ENCODE data around the gene UBE2Q1. TPM values are rescaled to one million over a fixed set of nuclear protein-coding genes. Genes with fewer than 3 reads are reported as not detected.

The UBE2Q1 gene
- total RNA-seq, 6 donors from 2014 or later, result 19.9 to 90.9 (median 36.4) TPM

GRCh38 chr1:154581766-154582165 lies 23.3 kb upstream of the UBE2Q1 start:
- H3K36me3 ChIP-seq, result peaks cover 53 to 92% (median 84%) of the 10 kb centered on the region in 4 donors

GRCh38 chr1:154579374-154579773 lies 20.9 kb upstream of the UBE2Q1 start:
- Histone ChIP-seq H3K4me3 (no peak overlapping the region), H3K36me3 (peaks cover 29 to 68% (median 61%) of the 10 kb centered on the region in 4 donors)
- no peak for ATAC-seq (ENCODE audit: low FRiP score in 2 of 2)

More at GRCh38 chr1:154581766-154582165, 23.3 kb upstream of the UBE2Q1 start:
- no peak overlapping the region for H3K4me3 ChIP-seq
- H3K27me3 ChIP-seq, result no peaks in the 10 kb centered on the region
- no peak for ATAC-seq (ENCODE audit: low FRiP score in 2 of 2)
- 69 to 95% methylated on average over 3 of the region's 3 CpGs for whole genome bisulfite sequencing, 2 donors
- H3K9me3 ChIP-seq, result no peaks in the 10 kb centered on the region
- H3K27ac ChIP-seq, result no peak overlapping the region
- DNase-seq, result no peak
- TF ChIP-seq CTCF (IDR thresholded peaks at IDR 0.05) (no peak), POLR2A (IDR thresholded peaks at IDR 0.05) (no peak), POLR2AphosphoS5 (IDR thresholded peaks at IDR 0.05) (no peak), EP300 (IDR thresholded peaks at IDR 0.05) (no peak)
- peaks cover 0 to 9% (median 2%) of the 10 kb centered on the region in 4 donors for H3K4me1 ChIP-seq

GRCh38 chr1:154578058-154578418 lies 19.6 kb upstream of the UBE2Q1 start:
- Histone ChIP-seq H3K27me3 (no peaks in the 10 kb centered on the region), H3K9me3 (no peaks in the 10 kb centered on the region), H3K4me1 (peaks cover 0 to 9% (median 2%) of the 10 kb centered on the region in 4 donors), H3K4me3 (no peak overlapping the region), H3K36me3 (peaks cover 18 to 55% (median 47%) of the 10 kb centered on the region in 4 donors), H3K27ac (peak overlapping the region in 2 of 4 donors; percentile 20 to 30)
- no peak for ATAC-seq (ENCODE audit: low FRiP score in 2 of 2)
- WGBS, 2 donors, result 39 to 51% methylated on average over 4 to 6 of the region's 6 CpGs
- no peak for TF ChIP-seq POLR2A (IDR thresholded peaks at IDR 0.05)
- no peak for TF ChIP-seq CTCF (IDR thresholded peaks at IDR 0.05)
- no peak for TF ChIP-seq POLR2AphosphoS5 (IDR thresholded peaks at IDR 0.05)
- no peak for TF ChIP-seq EP300 (IDR thresholded peaks at IDR 0.05)
- no peak for DNase-seq

More at GRCh38 chr1:154579374-154579773, 20.9 kb upstream of the UBE2Q1 start:
- DNase-seq, result no peak
- H3K27me3 ChIP-seq, result no peaks in the 10 kb centered on the region
- no peaks in the 10 kb centered on the region for H3K9me3 ChIP-seq
- H3K27ac ChIP-seq, result no peak overlapping the region
- H3K4me1 ChIP-seq, result peaks cover 0 to 9% (median 2%) of the 10 kb centered on the region in 4 donors
- WGBS, 2 donors, result 89 to 93% methylated on average over 8 of the region's 8 CpGs
- TF ChIP-seq POLR2A (IDR thresholded peaks at IDR 0.05) (no peak), EP300 (IDR thresholded peaks at IDR 0.05) (no peak), POLR2AphosphoS5 (IDR thresholded peaks at IDR 0.05) (no peak), CTCF (IDR thresholded peaks at IDR 0.05) (no peak)

GRCh38 chr1:154577346-154578057 lies 19.0 kb upstream of the UBE2Q1 start:
- no peak for ATAC-seq (ENCODE audit: low FRiP score in 2 of 2)
- H3K4me3 ChIP-seq, result no peak overlapping the region
- DNase-seq, result no peak

More at GRCh38 chr1:154577346-154578057, 19.0 kb upstream of the UBE2Q1 start:
- no peaks in the 10 kb centered on the region for H3K9me3 ChIP-seq
- peak overlapping the region in 3 of 4 donors; percentile 9 to 30 (median 20) for H3K27ac ChIP-seq
- WGBS, 2 donors, result 77 to 78% methylated on average over 2 to 7 of the region's 7 CpGs
- TF ChIP-seq EP300 (IDR thresholded peaks at IDR 0.05) (no peak), POLR2AphosphoS5 (IDR thresholded peaks at IDR 0.05) (no peak), POLR2A (IDR thresholded peaks at IDR 0.05) (no peak), CTCF (IDR thresholded peaks at IDR 0.05) (no peak)
- peaks cover 0 to 9% (median 2%) of the 10 kb centered on the region in 4 donors for H3K4me1 ChIP-seq
- peaks cover 12 to 49% (median 42%) of the 10 kb centered on the region in 4 donors for H3K36me3 ChIP-seq
- H3K27me3 ChIP-seq, result no peaks in the 10 kb centered on the region

All from upper lobe of left lung (tissue), 6 donors.